Parathyroid adenoma (tissue), 2 donors: ENCODE measurements around the gene RCAN3.

Source experiments
- H2AFZ ChIP-seq: fragments of 300-600 bp; sonication (generic); one replicate; pipeline ENCODE4 v1.7.0; 2017; ENCODE audit warnings: antibody characterized with exemption, mild to moderate bottlenecking
- H3K27ac ChIP-seq: fragments of 300-600 bp; sonication (generic); one replicate; pipeline ENCODE4 v1.7.0; 2017
- H3K27me3 ChIP-seq: fragments of 300-600 bp; sonication (generic); one replicate; pipeline ENCODE4 v1.7.0; 2017; ENCODE audit warnings: low read length; ENCODE audit not compliant: control insufficient read depth, insufficient read depth
- H3K36me3 ChIP-seq: fragments of 300-600 bp; sonication (generic); one replicate; pipeline ENCODE4 v1.7.0; 2017; ENCODE audit warnings: low read length; ENCODE audit not compliant: control insufficient read depth, insufficient read depth
- H3K4me1 ChIP-seq: fragments of 300-600 bp; sonication (generic); one replicate; pipeline ENCODE4 v1.7.0; 2017; ENCODE audit warnings: control low read depth
- H3K4me2 ChIP-seq: fragments of 300-600 bp; sonication (generic); one replicate; pipeline ENCODE4 v1.7.0; 2017; ENCODE audit warnings: low read length
- H3K4me3 ChIP-seq: fragments of 300-600 bp; sonication (generic); one replicate; pipeline ENCODE4 v1.7.0; 2017; ENCODE audit warnings: low read depth, low read length
- H3K79me2 ChIP-seq: fragments of 300-600 bp; sonication (generic); one replicate; pipeline ENCODE4 v1.7.0; 2017; ENCODE audit warnings: control low read depth
- H3K9ac ChIP-seq: fragments of 300-600 bp; sonication (generic); one replicate; pipeline ENCODE4 v1.7.0; 2017; ENCODE audit warnings: mild to moderate bottlenecking
- H3K9me3 ChIP-seq: fragments of 300-600 bp; sonication (generic); one replicate; pipeline ENCODE4 v1.7.0; 2017; ENCODE audit warnings: low read length; ENCODE audit not compliant: control insufficient read depth
- TF ChIP-seq, protein P1 (sequence below): fragments of 300-600 bp; sonication (generic); IDR thresholded peaks from one replicate; pipeline ENCODE4 v1.7.0; 2017; ENCODE audit warnings: antibody characterized with exemption, mild to moderate bottlenecking
- donor health status: primary hyperparathyroidism.

The RCAN3 gene

DNA sequence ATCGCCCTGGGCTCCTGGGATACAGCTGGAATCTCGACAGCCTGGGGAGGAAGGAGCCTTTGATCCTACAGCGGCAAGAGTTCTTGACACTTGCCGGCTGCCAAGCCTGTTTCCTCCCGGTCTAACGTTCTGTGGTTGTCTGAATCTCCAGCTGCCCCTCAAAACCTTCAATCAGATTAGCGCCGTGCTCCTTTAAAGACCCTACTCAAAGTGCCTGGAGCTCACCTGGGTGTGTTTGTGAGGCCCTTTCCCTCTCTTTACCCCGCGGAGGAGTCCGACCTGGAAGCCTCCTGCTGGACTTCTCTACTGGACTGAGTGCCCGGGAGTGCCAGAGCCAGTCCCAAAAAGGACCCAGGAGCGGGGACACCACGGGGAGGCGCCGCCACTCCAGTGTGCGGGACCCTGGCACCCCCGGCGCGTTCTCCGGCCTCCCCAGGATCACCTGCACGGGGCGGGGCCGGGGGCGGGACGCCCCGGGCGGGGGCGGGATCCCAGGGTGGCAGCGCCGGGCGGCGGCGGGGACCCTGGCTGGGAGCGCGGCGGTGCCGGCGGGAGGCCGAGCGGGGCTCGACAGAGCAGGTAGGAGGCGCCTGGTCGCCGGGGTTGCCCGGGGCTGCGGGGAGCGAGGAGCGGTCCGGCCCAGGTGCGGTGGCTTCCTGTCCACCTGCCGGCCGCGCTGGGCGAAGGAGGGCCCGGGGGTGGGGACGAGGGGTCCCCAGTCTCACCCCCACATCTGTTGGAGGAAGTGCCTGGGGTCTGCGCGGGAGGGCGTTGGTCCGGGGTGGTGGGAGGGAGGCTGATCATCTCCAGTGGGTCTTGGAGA is 53.2 kb downstream of the RCAN3 start, which contains the start of gene NCMAP:
Gene NCMAP, plus strand, starts transcription at position 497 of the 823 bp plus-strand sequence. CDS start 39,344 bp downstream, outside the sequence.
- no peak within 1 kb of the TSS for H3K27ac ChIP-seq
- H3K9me3 ChIP-seq = no peaks in the 10 kb centered on the region
- no peaks in the 10 kb centered on the region for H3K27me3 ChIP-seq
- H3K4me3 ChIP-seq = no peak within 1 kb of the TSS
- no peaks in the 10 kb centered on the region for H3K4me1 ChIP-seq
- H2AFZ ChIP-seq = peak within 1 kb of the TSS; percentile 75
- no peaks in the 10 kb centered on the region for H3K79me2 ChIP-seq
- H3K9ac ChIP-seq = no peak within 1 kb of the TSS
- no peaks in the 10 kb centered on the region for H3K36me3 ChIP-seq
- TF ChIP-seq, protein P1, sequence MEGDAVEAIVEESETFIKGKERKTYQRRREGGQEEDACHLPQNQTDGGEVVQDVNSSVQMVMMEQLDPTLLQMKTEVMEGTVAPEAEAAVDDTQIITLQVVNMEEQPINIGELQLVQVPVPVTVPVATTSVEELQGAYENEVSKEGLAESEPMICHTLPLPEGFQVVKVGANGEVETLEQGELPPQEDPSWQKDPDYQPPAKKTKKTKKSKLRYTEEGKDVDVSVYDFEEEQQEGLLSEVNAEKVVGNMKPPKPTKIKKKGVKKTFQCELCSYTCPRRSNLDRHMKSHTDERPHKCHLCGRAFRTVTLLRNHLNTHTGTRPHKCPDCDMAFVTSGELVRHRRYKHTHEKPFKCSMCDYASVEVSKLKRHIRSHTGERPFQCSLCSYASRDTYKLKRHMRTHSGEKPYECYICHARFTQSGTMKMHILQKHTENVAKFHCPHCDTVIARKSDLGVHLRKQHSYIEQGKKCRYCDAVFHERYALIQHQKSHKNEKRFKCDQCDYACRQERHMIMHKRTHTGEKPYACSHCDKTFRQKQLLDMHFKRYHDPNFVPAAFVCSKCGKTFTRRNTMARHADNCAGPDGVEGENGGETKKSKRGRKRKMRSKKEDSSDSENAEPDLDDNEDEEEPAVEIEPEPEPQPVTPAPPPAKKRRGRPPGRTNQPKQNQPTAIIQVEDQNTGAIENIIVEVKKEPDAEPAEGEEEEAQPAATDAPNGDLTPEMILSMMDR = no peak
- H3K4me2 ChIP-seq = peak within 1 kb of the TSS; percentile 52

DNA sequence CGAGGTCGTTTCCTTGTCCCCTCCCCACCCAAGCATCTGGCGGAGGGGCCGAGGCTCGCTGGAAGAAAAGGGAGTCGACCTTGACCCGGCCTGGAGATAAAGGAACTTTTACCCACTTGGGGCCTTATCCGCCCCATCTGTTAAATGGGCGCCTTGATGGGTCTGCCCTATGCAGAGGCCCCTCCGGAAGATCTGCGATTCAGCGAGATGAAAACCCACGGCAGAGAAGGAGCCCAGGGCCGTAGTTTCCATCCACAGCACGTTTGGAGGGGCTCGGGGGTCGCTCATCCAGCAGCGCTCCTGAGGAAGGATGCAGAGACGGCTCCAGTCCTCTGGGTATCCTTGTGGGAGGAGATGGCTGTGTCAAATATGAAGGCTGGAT is 53.8 kb downstream of the RCAN3 start:
- Histone ChIP-seq H3K79me2 (no peaks in the 10 kb centered on the region), H3K27me3 (no peaks in the 10 kb centered on the region), H3K4me2 (peak overlapping the region; percentile 52), H3K9ac (no peak overlapping the region), H2AFZ (no peak overlapping the region), H3K27ac (no peak overlapping the region), H3K36me3 (no peaks in the 10 kb centered on the region), H3K4me3 (no peak overlapping the region), H3K9me3 (no peaks in the 10 kb centered on the region), H3K4me1 (no peaks in the 10 kb centered on the region)
- TF ChIP-seq, protein P1 = no peak

GRCh38 chr1:24557220-24557619 is 54.6 kb downstream of the RCAN3 start:
- Histone ChIP-seq H3K27ac (no peak overlapping the region), H3K9me3 (no peaks in the 10 kb centered on the region), H3K4me1 (no peaks in the 10 kb centered on the region), H2AFZ (no peak overlapping the region), H3K79me2 (no peaks in the 10 kb centered on the region), H3K9ac (no peak overlapping the region), H3K27me3 (no peaks in the 10 kb centered on the region), H3K4me3 (no peak overlapping the region), H3K36me3 (no peaks in the 10 kb centered on the region), H3K4me2 (no peak overlapping the region)
- TF ChIP-seq, protein P1 = no peak

DNA sequence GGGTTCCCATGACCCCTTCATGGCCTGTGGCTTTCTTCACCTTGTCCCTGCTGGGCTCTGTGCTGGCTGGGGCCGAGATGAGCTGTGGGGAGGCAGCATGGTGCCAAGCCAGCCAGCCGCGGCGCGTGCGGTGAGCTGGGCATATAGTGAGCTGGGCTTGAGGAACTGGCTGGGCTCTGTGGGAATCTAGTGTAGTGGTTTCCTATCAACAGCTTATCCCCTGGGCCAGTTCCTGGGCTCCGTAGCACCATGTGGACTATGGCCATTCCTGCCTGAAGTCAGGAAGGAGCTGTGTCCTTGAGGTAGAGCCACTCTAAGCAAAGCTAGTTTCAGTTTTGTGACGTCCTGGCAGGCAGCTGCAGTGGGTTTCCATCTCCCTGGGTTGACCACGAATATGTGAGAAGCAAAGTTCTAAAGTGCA is 55.1 kb downstream of the RCAN3 start:
- no peak overlapping the region for H3K27ac ChIP-seq
- no peaks in the 10 kb centered on the region for H3K4me1 ChIP-seq
- TF ChIP-seq, protein P1 = no peak
- no peak overlapping the region for H3K9ac ChIP-seq
- H3K27me3 ChIP-seq = no peaks in the 10 kb centered on the region
- H3K4me2 ChIP-seq = no peak overlapping the region
- no peak overlapping the region for H3K4me3 ChIP-seq
- no peak overlapping the region for H2AFZ ChIP-seq
- no peaks in the 10 kb centered on the region for H3K9me3 ChIP-seq
- no peaks in the 10 kb centered on the region for H3K79me2 ChIP-seq
- H3K36me3 ChIP-seq = no peaks in the 10 kb centered on the region

GRCh38 chr1:24558455-24558854 is 55.8 kb downstream of the RCAN3 start:
- no peak overlapping the region for H3K4me2 ChIP-seq
- TF ChIP-seq, protein P1 = no peak
- no peaks in the 10 kb centered on the region for H3K79me2 ChIP-seq
- H2AFZ ChIP-seq = no peak overlapping the region
- no peak overlapping the region for H3K9ac ChIP-seq
- H3K27me3 ChIP-seq = no peaks in the 10 kb centered on the region
- no peaks in the 10 kb centered on the region for H3K4me1 ChIP-seq
- no peak overlapping the region for H3K27ac ChIP-seq
- H3K36me3 ChIP-seq = no peaks in the 10 kb centered on the region
- H3K9me3 ChIP-seq = no peaks in the 10 kb centered on the region
- H3K4me3 ChIP-seq = no peak overlapping the region
